Body of pancreas (tissue), 4 donors: Measurements from ENCODE around the gene CRACDL. TPM values are rescaled to one million over a fixed set of nuclear protein-coding genes. Genes with fewer than 3 reads are reported as not detected.
"Not testable (repeated sequence)": the region's sequence is repeated elsewhere in the genome, so short reads cannot be mapped to it uniquely, and the experiment has no call there.

ENCODE experiments used
- ATAC-seq: fragments of 150-250 bp; one replicate; pipeline ENCODE4 v1.9.1; 2016
- DNase-seq, 4 donors: peaks; one replicate each; pipeline ENCODE4 v3.0.0-alpha.2; 2019
- H3K27ac ChIP-seq, 4 donors: fragments of 200-600 bp; sonication (generic); 1 replicate in 3 of 4; 2 replicates in 1 of 4; pipeline versions ENCODE4 v1.5.1 to v1.6.1; 2016 to 2019; ENCODE audit warnings: mild to moderate bottlenecking in 1 of 4, mixed read lengths in 1 of 4, moderate library complexity in 1 of 4
- H3K27me3 ChIP-seq, 2 donors: fragments of 200-600 bp; sonication (generic); one replicate each; pipeline ENCODE4 v1.6.0; 2016; ENCODE audit warnings: mild to moderate bottlenecking in 1 of 2
- H3K36me3 ChIP-seq, 2 donors: fragments of 200-600 bp; sonication (generic); replicated peaks in 1 of 2; 2 replicates each; pipeline ENCODE4 v1.5.1; 2016; ENCODE audit warnings: low read depth in 2 of 2; ENCODE audit not compliant: insufficient read depth in 1 of 2
- H3K4me1 ChIP-seq: fragments of 200-600 bp; sonication (generic); one replicate; pipeline ENCODE4 v1.6.0; 2016
- H3K4me3 ChIP-seq, 2 donors: fragments of 200-600 bp; sonication (generic); 1 replicate in 1 of 2; 2 replicates in 1 of 2; pipeline ENCODE4 v1.5.1; 2016 to 2019
- H3K9me3 ChIP-seq, 3 donors: fragments of 200-600 bp; sonication (generic); 1 replicate in 2 of 3; 2 replicates in 1 of 3; pipeline ENCODE4 v1.5.1; 2016
- CTCF ChIP-seq, 7 experiments: fragments of 450-650 bp in 4 of 7; fragments of 200-600 bp in 3 of 7; sonication (generic) in 3 of 7; IDR thresholded peaks; one replicate each; pipeline ENCODE4 v1.5.1; 2016 to 2019; ENCODE audit warnings: antibody characterized with exemption in 7 of 7
- POLR2A ChIP-seq, 3 donors: fragments of 450-650 bp; IDR thresholded peaks; one replicate each; pipeline ENCODE4 v1.6.1; 2016; ENCODE audit warnings: antibody characterized with exemption in 3 of 3, mild to moderate bottlenecking in 2 of 3
- WGBS, 2 donors: methylation state at CpG; one replicate each; pipeline ENCODE4 v1.1.5; 2017; 5-methylcytosine and 5-hydroxymethylcytosine counted together
- intact Hi-C: fragments of 100-400 bp; cut with DNase I; formaldehyde crosslinking; loops from one replicate; pipeline ENCODE4 v1.15.1; 2023
- total RNA-seq, 2 donors: library from RNA; depleted of rRNA; stranded (reverse); fragments of >200 nt; gene quantifications; one replicate each; pipeline ENCODE4 v1.1.0, GENCODE V29; 2016

CRACDL gene
- total RNA-seq, 2 donors from 2014 or later: 14.8 to 22.1 TPM

DNA sequence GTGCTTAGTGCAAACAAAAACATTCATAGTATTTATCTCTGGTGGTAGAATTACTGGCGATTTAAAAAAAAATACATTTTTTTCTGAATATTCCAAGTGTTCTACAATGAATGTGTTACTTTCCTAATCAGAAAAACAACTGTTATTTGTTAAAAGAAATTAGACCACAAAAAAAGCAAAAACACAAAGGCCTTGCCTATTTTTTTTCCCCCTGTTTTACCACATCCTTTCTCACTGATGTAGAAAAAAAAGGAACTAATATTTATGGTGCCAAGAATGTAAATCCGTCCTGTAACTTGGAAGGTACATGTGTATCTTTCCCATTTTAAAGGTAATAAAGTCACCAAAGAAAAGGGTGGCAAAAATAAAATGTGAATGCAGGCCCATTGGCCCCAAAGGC is 176.7 kb downstream of the CRACDL start:
- DNase-seq (no peak), ATAC-seq (no peak)
- H3K9me3 ChIP-seq: no peaks in the 10 kb centered on the region
- H3K27me3 ChIP-seq: no peaks in the 10 kb centered on the region
- intact Hi-C loops: loop anchor here (10.0 kb wide), 1 partner anchor 65 kb away; no protein-coding TSS in a partner anchor
- no peak overlapping the region for H3K4me3 ChIP-seq
- no peaks in the 10 kb centered on the region for H3K36me3 ChIP-seq
- peaks cover 25% of the 10 kb centered on the region for H3K4me1 ChIP-seq
- TF ChIP-seq POLR2A (IDR thresholded peaks at IDR 0.05) (no peak), CTCF (IDR thresholded peaks at IDR 0.05) (no peak)
- peak overlapping the region in 1 of 4 donors; percentile 77 for H3K27ac ChIP-seq
- WGBS, 2 donors: 68 to 80% methylated on average over 2 of the region's 2 CpGs

GRCh38 chr2:98757904-98758421 is 178.1 kb downstream of the CRACDL start:
- TF ChIP-seq POLR2A (IDR thresholded peaks at IDR 0.05): no peak
- TF ChIP-seq CTCF (IDR thresholded peaks at IDR 0.05): peak in 1 of 7 experiments; percentile 13
- 5 to 15% methylated on average over 9 of the region's 9 CpGs for WGBS, 2 donors
- DNase-seq (peak; percentile 60 to 88 (median 74)), ATAC-seq (peak; percentile 87)
- Histone ChIP-seq H3K4me1 (peaks cover 25% of the 10 kb centered on the region), H3K36me3 (no peaks in the 10 kb centered on the region), H3K27me3 (no peaks in the 10 kb centered on the region), H3K4me3 (no peak overlapping the region), H3K27ac (peak overlapping the region; percentile 1 to 77 (median 48)), H3K9me3 (no peaks in the 10 kb centered on the region)
- intact Hi-C loops: loop anchor here (10.0 kb wide), 1 partner anchor 67 kb away; no protein-coding TSS in a partner anchor

DNA sequence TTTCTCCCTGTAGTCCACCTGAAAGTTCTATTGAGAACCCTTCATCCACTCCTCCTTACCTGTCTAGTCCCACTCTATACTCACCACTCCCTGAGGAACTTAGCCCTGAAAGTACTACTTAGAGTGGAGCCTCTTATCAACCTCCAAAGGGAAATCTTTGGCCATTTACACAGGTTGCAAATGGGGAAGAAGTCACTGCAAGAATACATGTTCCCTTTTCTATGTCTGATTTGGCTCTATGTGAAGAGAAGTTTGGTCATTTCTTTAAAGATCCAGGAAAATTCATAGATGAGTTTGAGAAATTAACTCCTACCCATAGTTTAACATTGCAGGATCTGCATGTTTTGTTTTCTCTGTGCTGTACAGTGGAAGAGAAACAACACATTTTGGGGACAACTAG is 182.2 kb downstream of the CRACDL start:
- TF ChIP-seq POLR2A (IDR thresholded peaks at IDR 0.05): no peak
- TF ChIP-seq CTCF (IDR thresholded peaks at IDR 0.05): no peak
- ATAC-seq: no peak
- intact Hi-C loops: loop anchor here (10.0 kb wide), 1 partner anchor 71 kb away; no protein-coding TSS in a partner anchor
- Histone ChIP-seq H3K4me1 (peaks cover 16% of the 10 kb centered on the region), H3K9me3 (no peaks in the 10 kb centered on the region), H3K27me3 (no peaks in the 10 kb centered on the region), H3K4me3 (no peak overlapping the region), H3K36me3 (no peaks in the 10 kb centered on the region), H3K27ac (no peak overlapping the region)
- no peak for DNase-seq

DNA sequence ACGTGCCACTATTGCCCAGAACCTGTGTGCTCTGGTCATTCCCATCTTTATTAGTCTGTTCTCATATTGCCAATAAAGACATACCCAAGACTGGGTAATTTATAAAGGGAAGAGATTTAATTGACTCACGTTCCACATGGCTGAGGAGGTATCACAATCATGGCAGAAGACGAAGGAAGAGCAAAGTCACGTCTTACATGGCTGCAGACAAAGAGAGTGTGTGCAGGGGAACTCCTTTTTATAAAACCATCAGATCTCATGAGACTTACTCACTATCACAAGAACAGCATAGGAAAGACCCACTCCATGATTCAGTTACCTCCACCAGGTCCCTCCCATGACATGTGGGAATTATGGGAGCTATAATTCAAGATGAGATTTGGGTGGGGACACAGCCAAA is 183.3 kb downstream of the CRACDL start:
- 91% methylated on average over 4 of the region's 4 CpGs for whole genome bisulfite sequencing, 2 donors
- not testable (repeated sequence) for H3K9me3 ChIP-seq, H3K4me3 ChIP-seq, H3K27ac ChIP-seq, H3K4me1 ChIP-seq, H3K36me3 ChIP-seq, H3K27me3 ChIP-seq, ATAC-seq, DNase-seq
- intact Hi-C loops: loop anchor here (10.0 kb wide), 1 partner anchor 72 kb away; no protein-coding TSS in a partner anchor

- ATAC-seq: no peak
- no peaks in the 10 kb centered on the region for H3K9me3 ChIP-seq
- 54 to 74% methylated on average over 1 of the region's 1 CpG for WGBS, 2 donors
- no peak overlapping the region for H3K4me3 ChIP-seq
- intact Hi-C loops: loop anchor here (10.0 kb wide), 1 partner anchor 73 kb away; no protein-coding TSS in a partner anchor
- no peak for DNase-seq
- no peaks in the 10 kb centered on the region for H3K27me3 ChIP-seq
- no peaks in the 10 kb centered on the region for H3K4me1 ChIP-seq
- no peaks in the 10 kb centered on the region for H3K36me3 ChIP-seq
- no peak overlapping the region for H3K27ac ChIP-seq
- TF ChIP-seq CTCF (IDR thresholded peaks at IDR 0.05) (no peak), POLR2A (IDR thresholded peaks at IDR 0.05) (no peak)
These were observed 184.3 kb downstream of the CRACDL start for GRCh38 chr2:98751748-98752147.
